Activated CD8-positive, alpha-beta memory T cell treated with anti-CD3 and anti-CD28 coated beads for 36 hours (primary cell): ENCODE results near the gene TMEM129. TPM values are rescaled to one million over a fixed set of nuclear protein-coding genes. Genes with fewer than 3 reads are reported as not detected.

Source experiments
- CTCF ChIA-PET: fragments of 350-600 bp; sonication (Branson Sonifier 250); formaldehyde crosslinking; loops from one replicate; lab custom pipeline; 2021; ENCODE audit warnings: antibody characterized with exemption; lab: Charles Lee
- POLR2A ChIA-PET: fragments of 350-600 bp; sonication (Branson Sonifier 250); formaldehyde crosslinking; loops from one replicate; lab custom pipeline; 2021; ENCODE audit warnings: antibody characterized with exemption; lab: Charles Lee
- total RNA-seq, 2 experiments: library from RNA; stranded (reverse); gene quantifications; one replicate each; pipeline ENCODE4 v1.2.3, GENCODE V29; 2021

The TMEM129 gene
- total RNA-seq, 2 experiments from 2014 or later, result 24.8 to 25.6 TPM

DNA sequence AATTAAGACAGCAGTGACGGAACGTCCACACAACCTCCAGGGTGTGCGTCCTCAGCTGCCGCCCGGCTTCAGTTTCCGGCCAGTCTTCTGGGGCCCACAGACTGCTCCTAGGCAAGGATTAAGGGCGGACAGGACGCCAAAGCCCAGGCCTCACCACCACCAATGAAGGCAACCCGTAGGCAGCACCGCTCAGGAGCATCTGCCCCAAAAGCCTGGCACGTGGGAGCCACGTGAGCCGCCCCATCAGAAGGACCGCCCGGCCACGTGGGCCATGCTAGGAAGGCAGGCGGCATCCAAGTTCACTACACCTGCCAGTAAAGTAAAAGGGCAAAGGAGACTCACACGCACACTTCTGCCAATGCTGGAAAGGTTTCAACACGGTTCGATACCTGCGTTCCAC lies 51.3 kb downstream of the TMEM129 start:
- ChIA-PET POLR2A (no interaction called here), CTCF (no interaction called here)

GRCh38 chr4:1669270-1669669 lies 51.9 kb downstream of the TMEM129 start:
- ChIA-PET CTCF (no interaction called here), POLR2A (no interaction called here)

- POLR2A ChIA-PET, result no interaction called here
Measured at GRCh38 chr4:1668488-1668840, 52.7 kb downstream of the TMEM129 start.

DNA sequence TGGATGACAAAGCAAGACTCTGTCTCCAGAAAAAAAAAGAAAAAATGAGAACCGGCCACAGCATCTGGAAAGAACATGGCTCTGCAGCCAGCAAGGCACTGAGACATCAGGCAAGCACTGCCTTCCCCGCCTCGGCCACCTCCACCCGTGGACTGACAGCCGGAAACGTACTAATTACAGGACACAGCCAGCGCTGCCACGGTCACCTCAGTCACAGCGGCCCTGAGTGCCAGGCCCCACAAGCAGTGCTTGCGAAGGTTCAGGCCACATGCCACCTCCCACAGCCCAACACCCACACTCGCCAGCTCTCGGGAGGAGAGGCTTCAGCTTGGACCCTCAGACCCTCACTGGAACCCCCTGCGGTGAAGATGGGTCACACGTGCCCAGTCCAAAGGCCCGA lies 53.9 kb downstream of the TMEM129 start:
- ChIA-PET POLR2A (interaction anchor here (0.6 kb wide), 1 partner anchor 41 kb away, joined by 3 read pairs; no protein-coding TSS in a partner anchor), CTCF (interaction anchor here (0.5 kb wide), 1 partner anchor 322 kb away, joined by 4 read pairs; no protein-coding TSS in a partner anchor)

More at GRCh38 chr4:1668488-1668840, 52.7 kb downstream of the TMEM129 start:
- CTCF ChIA-PET, result no interaction called here

DNA sequence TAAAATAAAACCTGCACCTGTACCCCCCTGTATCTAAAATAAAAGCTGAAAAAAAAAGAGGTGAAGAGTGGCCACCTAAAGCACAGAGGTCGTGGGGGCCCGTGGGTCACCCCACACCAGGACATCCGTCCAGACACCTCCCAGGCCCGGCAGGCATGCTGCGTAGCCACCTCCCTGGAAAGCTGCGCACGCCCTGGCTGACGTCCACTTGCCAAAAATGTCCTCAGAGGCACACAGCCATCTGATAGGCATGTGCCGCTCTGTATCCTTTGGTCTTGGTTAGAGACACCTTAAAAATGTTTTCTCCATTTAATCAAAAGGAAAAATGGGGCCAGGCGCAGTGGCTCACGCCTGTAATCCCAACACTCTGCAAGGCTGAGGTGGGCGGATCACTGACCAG lies 54.7 kb downstream of the TMEM129 start:
- ChIA-PET CTCF (no interaction called here), POLR2A (no interaction called here)

Other genes with a start within 250 kb of the TMEM129 start
- 1 to 10 TPM in 1 of 2 experiments, under 1 TPM in 1; 0.94 to 2.8 TPM for gene FAM53A, start 37.0 kb downstream of the TMEM129 start, total RNA-seq
- gene SLBP, start 9.0 kb downstream of the TMEM129 start, total RNA-seq, result 100 to 1,000 TPM; 181 to 182 TPM
- gene TACC3, start 198 bp upstream of the TMEM129 start, total RNA-seq, result 100 to 1,000 TPM; 139 to 144 TPM
- gene FGFR3, start 72.0 kb upstream of the TMEM129 start, total RNA-seq, result under 1 TPM in 1 of 2 experiments, not detected in 1; 0.08 TPM
- gene LETM1, start 134.8 kb upstream of the TMEM129 start, total RNA-seq, result 10 to 100 TPM; 88.8 to 94.7 TPM
- gene NSD2, start 150.1 kb upstream of the TMEM129 start, total RNA-seq, result 100 to 1,000 TPM; 166 to 177 TPM